ENCODE data around the gene SPNS2.

DNA sequence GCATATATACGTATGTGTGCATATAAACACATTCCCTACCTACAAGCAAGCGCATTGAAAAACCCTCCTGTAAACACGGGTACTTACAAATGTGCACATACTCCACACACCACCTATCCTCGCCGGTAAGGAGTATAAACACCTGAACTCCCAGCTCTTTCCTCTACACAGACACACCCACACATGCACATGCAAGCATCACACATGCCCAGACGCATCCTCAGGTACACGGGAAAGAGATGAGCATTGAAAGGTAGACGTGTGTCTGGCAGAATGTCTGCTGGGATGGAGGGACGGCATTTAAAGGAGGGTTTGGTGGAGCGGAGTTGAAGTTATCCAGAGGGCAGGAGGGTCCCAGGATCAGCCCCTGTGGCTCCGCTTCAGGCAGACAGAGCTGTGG, 81.0 kb downstream of the SPNS2 start:
- TF ChIP-seq, protein P1, sequence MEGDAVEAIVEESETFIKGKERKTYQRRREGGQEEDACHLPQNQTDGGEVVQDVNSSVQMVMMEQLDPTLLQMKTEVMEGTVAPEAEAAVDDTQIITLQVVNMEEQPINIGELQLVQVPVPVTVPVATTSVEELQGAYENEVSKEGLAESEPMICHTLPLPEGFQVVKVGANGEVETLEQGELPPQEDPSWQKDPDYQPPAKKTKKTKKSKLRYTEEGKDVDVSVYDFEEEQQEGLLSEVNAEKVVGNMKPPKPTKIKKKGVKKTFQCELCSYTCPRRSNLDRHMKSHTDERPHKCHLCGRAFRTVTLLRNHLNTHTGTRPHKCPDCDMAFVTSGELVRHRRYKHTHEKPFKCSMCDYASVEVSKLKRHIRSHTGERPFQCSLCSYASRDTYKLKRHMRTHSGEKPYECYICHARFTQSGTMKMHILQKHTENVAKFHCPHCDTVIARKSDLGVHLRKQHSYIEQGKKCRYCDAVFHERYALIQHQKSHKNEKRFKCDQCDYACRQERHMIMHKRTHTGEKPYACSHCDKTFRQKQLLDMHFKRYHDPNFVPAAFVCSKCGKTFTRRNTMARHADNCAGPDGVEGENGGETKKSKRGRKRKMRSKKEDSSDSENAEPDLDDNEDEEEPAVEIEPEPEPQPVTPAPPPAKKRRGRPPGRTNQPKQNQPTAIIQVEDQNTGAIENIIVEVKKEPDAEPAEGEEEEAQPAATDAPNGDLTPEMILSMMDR (conservative IDR thresholded peaks at IDR 0.05; ENCODE audit: low read depth in 2 of 2), result no peak
- TF ChIP-seq CREB1 (CRISPR knock-in tag; IDR thresholded peaks at IDR 0.05; ENCODE audit: low read depth) (no peak), EZH2 (IDR thresholded peaks at IDR 0.05; ENCODE audit: low read depth, unreplicated experiment) (no peak), EZH2phosphoT487 (IDR thresholded peaks at IDR 0.05; ENCODE audit: unreplicated experiment) (no peak), POLR2AphosphoS5 (IDR thresholded peaks at IDR 0.05; ENCODE audit: low read depth) (no peak), ZNF114 (CRISPR knock-in tag; IDR thresholded peaks at IDR 0.05) (no peak), ZNF331 (CRISPR knock-in tag; IDR thresholded peaks at IDR 0.05; ENCODE audit: low read depth) (no peak)
- TF ChIP-seq, protein P2, sequence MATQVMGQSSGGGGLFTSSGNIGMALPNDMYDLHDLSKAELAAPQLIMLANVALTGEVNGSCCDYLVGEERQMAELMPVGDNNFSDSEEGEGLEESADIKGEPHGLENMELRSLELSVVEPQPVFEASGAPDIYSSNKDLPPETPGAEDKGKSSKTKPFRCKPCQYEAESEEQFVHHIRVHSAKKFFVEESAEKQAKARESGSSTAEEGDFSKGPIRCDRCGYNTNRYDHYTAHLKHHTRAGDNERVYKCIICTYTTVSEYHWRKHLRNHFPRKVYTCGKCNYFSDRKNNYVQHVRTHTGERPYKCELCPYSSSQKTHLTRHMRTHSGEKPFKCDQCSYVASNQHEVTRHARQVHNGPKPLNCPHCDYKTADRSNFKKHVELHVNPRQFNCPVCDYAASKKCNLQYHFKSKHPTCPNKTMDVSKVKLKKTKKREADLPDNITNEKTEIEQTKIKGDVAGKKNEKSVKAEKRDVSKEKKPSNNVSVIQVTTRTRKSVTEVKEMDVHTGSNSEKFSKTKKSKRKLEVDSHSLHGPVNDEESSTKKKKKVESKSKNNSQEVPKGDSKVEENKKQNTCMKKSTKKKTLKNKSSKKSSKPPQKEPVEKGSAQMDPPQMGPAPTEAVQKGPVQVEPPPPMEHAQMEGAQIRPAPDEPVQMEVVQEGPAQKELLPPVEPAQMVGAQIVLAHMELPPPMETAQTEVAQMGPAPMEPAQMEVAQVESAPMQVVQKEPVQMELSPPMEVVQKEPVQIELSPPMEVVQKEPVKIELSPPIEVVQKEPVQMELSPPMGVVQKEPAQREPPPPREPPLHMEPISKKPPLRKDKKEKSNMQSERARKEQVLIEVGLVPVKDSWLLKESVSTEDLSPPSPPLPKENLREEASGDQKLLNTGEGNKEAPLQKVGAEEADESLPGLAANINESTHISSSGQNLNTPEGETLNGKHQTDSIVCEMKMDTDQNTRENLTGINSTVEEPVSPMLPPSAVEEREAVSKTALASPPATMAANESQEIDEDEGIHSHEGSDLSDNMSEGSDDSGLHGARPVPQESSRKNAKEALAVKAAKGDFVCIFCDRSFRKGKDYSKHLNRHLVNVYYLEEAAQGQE (IDR thresholded peaks at IDR 0.05; ENCODE audit: unreplicated experiment), result no peak
- TF ChIP-seq, protein P3, sequence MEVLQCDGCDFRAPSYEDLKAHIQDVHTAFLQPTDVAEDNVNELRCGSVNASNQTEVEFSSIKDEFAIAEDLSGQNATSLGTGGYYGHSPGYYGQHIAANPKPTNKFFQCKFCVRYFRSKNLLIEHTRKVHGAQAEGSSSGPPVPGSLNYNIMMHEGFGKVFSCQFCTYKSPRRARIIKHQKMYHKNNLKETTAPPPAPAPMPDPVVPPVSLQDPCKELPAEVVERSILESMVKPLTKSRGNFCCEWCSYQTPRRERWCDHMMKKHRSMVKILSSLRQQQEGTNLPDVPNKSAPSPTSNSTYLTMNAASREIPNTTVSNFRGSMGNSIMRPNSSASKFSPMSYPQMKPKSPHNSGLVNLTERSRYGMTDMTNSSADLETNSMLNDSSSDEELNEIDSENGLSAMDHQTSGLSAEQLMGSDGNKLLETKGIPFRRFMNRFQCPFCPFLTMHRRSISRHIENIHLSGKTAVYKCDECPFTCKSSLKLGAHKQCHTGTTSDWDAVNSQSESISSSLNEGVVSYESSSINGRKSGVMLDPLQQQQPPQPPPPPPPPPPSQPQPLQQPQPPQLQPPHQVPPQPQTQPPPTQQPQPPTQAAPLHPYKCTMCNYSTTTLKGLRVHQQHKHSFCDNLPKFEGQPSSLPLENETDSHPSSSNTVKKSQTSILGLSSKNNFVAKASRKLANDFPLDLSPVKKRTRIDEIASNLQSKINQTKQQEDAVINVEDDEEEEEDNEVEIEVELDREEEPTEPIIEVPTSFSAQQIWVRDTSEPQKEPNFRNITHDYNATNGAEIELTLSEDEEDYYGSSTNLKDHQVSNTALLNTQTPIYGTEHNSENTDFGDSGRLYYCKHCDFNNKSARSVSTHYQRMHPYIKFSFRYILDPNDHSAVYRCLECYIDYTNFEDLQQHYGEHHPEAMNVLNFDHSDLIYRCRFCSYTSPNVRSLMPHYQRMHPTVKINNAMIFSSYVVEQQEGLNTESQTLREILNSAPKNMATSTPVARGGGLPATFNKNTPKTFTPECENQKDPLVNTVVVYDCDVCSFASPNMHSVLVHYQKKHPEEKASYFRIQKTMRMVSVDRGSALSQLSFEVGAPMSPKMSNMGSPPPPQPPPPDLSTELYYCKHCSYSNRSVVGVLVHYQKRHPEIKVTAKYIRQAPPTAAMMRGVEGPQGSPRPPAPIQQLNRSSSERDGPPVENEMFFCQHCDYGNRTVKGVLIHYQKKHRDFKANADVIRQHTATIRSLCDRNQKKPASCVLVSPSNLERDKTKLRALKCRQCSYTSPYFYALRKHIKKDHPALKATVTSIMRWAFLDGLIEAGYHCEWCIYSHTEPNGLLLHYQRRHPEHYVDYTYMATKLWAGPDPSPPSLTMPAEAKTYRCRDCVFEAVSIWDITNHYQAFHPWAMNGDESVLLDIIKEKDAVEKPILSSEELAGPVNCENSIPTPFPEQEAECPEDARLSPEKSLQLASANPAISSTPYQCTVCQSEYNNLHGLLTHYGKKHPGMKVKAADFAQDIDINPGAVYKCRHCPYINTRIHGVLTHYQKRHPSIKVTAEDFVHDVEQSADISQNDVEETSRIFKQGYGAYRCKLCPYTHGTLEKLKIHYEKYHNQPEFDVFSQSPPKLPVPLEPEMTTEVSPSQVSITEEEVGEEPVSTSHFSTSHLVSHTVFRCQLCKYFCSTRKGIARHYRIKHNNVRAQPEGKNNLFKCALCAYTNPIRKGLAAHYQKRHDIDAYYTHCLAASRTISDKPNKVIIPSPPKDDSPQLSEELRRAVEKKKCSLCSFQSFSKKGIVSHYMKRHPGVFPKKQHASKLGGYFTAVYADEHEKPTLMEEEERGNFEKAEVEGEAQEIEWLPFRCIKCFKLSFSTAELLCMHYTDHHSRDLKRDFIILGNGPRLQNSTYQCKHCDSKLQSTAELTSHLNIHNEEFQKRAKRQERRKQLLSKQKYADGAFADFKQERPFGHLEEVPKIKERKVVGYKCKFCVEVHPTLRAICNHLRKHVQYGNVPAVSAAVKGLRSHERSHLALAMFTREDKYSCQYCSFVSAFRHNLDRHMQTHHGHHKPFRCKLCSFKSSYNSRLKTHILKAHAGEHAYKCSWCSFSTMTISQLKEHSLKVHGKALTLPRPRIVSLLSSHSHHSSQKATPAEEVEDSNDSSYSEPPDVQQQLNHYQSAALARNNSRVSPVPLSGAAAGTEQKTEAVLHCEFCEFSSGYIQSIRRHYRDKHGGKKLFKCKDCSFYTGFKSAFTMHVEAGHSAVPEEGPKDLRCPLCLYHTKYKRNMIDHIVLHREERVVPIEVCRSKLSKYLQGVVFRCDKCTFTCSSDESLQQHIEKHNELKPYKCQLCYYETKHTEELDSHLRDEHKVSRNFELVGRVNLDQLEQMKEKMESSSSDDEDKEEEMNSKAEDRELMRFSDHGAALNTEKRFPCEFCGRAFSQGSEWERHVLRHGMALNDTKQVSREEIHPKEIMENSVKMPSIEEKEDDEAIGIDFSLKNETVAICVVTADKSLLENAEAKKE (CRISPR knock-in tag; IDR thresholded peaks at IDR 0.05), result no peak

All from GM23338 (cell line).